OCI-LY7 (cell line): Measurements from ENCODE around the gene GRB10. TPM values are rescaled to one million over a fixed set of nuclear protein-coding genes. Genes with fewer than 3 reads are reported as not detected.

Experiments used
- BruUV-seq: library from RNA; stranded (reverse); fragments of 400-500 nt; replicated peaks from 2 replicates; lab custom pipeline; 2021; lab: Mats Ljungman, UMichigan
- CTCF ChIA-PET: fragments of 300-600 bp; sonication (Branson Sonifier 250); formaldehyde crosslinking; loops from one replicate; lab custom pipeline; 2022; ENCODE audit warnings: antibody characterized with exemption; ENCODE audit not compliant: unreplicated experiment; lab: Charles Lee
- POLR2A ChIA-PET: fragments of 300-600 bp; sonication (Branson Sonifier 250); formaldehyde crosslinking; loops from one replicate; lab custom pipeline; 2022; ENCODE audit warnings: antibody characterized with exemption; lab: Charles Lee
- DNase-seq: peaks from one replicate; pipeline ENCODE4 v3.0.0-alpha.2; 2015; ENCODE audit warnings: low spot score
- H2AFZ ChIP-seq: fragments of 200-600 bp; sonication (generic), shearing (Covaris generic); 2 replicates; pipeline ENCODE4 v1.6.1; 2014; ENCODE audit warnings: mild to moderate bottlenecking, antibody characterized with exemption, low read length, moderate library complexity
- H3K27ac ChIP-seq: fragments of 200-600 bp; sonication (generic); 2 replicates; pipeline ENCODE4 v1.5.1; 2014; ENCODE audit warnings: mixed run types, low read depth, mild to moderate bottlenecking, moderate library complexity, low read length, inconsistent platforms; ENCODE audit not compliant: poor library complexity, severe bottlenecking
- H3K36me3 ChIP-seq: fragments of 200-600 bp; sonication (generic); 2 replicates; pipeline ENCODE4 v1.6.1; 2014; ENCODE audit warnings: mild to moderate bottlenecking, antibody characterized with exemption, low read length, moderate library complexity, mixed read lengths; ENCODE audit not compliant: insufficient read depth
- H3K4me1 ChIP-seq: fragments of 200-600 bp; sonication (generic); 2 replicates; pipeline ENCODE4 v1.5.1; 2014; ENCODE audit warnings: mild to moderate bottlenecking, low read length; ENCODE audit not compliant: insufficient read depth, poor library complexity, severe bottlenecking
- H3K4me2 ChIP-seq: fragments of 200-600 bp; sonication (generic); 2 replicates; pipeline ENCODE4 v1.6.1; 2014; ENCODE audit warnings: mild to moderate bottlenecking, low read length
- H3K4me3 ChIP-seq: fragments of 200-600 bp; sonication (generic); 2 replicates; pipeline ENCODE4 v1.5.1; 2014; ENCODE audit warnings: mild to moderate bottlenecking, low read depth, low read length; ENCODE audit not compliant: poor library complexity, severe bottlenecking
- H3K79me2 ChIP-seq: fragments of 200-600 bp; sonication (generic); 2 replicates; pipeline ENCODE4 v1.6.1; 2016; ENCODE audit warnings: low read depth, mild to moderate bottlenecking, low read length, moderate library complexity, mixed read lengths; ENCODE audit not compliant: insufficient read depth
- H3K9me2 ChIP-seq: fragments of 200-600 bp; sonication (generic); 2 replicates; pipeline ENCODE4 v1.6.1; 2016; ENCODE audit warnings: mild to moderate bottlenecking, low read length, mixed read lengths; ENCODE audit not compliant: insufficient read depth
- H3K9me3 ChIP-seq: fragments of 200-600 bp; sonication (generic); 2 replicates; pipeline ENCODE4 v1.6.1; 2014; ENCODE audit warnings: mild to moderate bottlenecking, mixed run types, low read length, mixed read lengths
- H4K20me1 ChIP-seq: fragments of 200-600 bp; sonication (generic); 2 replicates; pipeline ENCODE4 v1.6.1; 2014; ENCODE audit warnings: mild to moderate bottlenecking, antibody characterized with exemption, low read length, moderate library complexity, mixed read lengths; ENCODE audit not compliant: insufficient read depth
- CTCF ChIP-seq: fragments of 200-600 bp; sonication (generic); conservative IDR thresholded peaks from 2 replicates; pipeline ENCODE4 v1.5.1; 2014; ENCODE audit warnings: mild to moderate bottlenecking, antibody characterized with exemption, low read length, moderate library complexity, mixed read lengths
- EZH2phosphoT487 ChIP-seq: fragments of 200-600 bp; sonication (generic); IDR thresholded peaks from 2 replicates; pipeline ENCODE4 v1.6.1; 2018; ENCODE audit warnings: low read depth, borderline replicate concordance, mild to moderate bottlenecking, mixed run types, antibody characterized with exemption, low read length, moderate library complexity, mixed read lengths
- intact Hi-C: fragments of 100-400 bp; cut with micrococcal nuclease; formaldehyde crosslinking; loops from one replicate; pipeline ENCODE4 v1.10.0; 2022; ENCODE audit not compliant: unreplicated experiment
- total RNA-seq, 2 experiments: library from RNA; depleted of rRNA in 1 of 2; stranded (reverse); fragments of >200 nt in 1 of 2; shearing (Covaris generic) in 1 of 2; gene quantifications; 2 replicates each; pipeline ENCODE4 v1.2.3, GENCODE V29; 2014 to 2022

The GRB10 gene
- total RNA-seq, 2 experiments from 2014 or later: not detected

- BruUV-seq: no TSS peak
- no peak overlapping the region for H2AFZ ChIP-seq
- no peaks in the 10 kb centered on the region for H3K9me2 ChIP-seq
- H3K4me2 ChIP-seq: no peak overlapping the region
- H3K4me1 ChIP-seq: no peaks in the 10 kb centered on the region
- CTCF ChIA-PET: no interaction called here
- no peaks in the 10 kb centered on the region for H3K79me2 ChIP-seq
- no peak overlapping the region for H3K27ac ChIP-seq
- POLR2A ChIA-PET: interaction anchor here (0.5 to 0.7 kb wide), 3 partner anchors 9 to 1397 kb away, joined by 3 to 4 read pairs (median 3); no protein-coding TSS in a partner anchor
- no peaks in the 10 kb centered on the region for H3K9me3 ChIP-seq
- intact Hi-C loops: no loop called here
- H3K4me3 ChIP-seq: no peak overlapping the region
- DNase-seq: no peak
- no peaks in the 10 kb centered on the region for H4K20me1 ChIP-seq
- TF ChIP-seq EZH2phosphoT487: no peak
- TF ChIP-seq CTCF: no peak
- no peaks in the 10 kb centered on the region for H3K36me3 ChIP-seq
Measured at GRCh38 chr7:50594136-50594535, 188.6 kb downstream of the GRB10 start.

- Histone ChIP-seq H3K4me3 (no peak overlapping the region), H3K9me3 (no peaks in the 10 kb centered on the region), H3K4me2 (no peak overlapping the region), H4K20me1 (no peaks in the 10 kb centered on the region), H3K4me1 (no peaks in the 10 kb centered on the region), H3K79me2 (no peaks in the 10 kb centered on the region), H3K9me2 (no peaks in the 10 kb centered on the region), H3K36me3 (no peaks in the 10 kb centered on the region), H2AFZ (no peak overlapping the region), H3K27ac (no peak overlapping the region)
- POLR2A ChIA-PET: interaction anchor here (0.8 kb wide), 1 partner anchor 15 kb away, joined by 3 read pairs; no protein-coding TSS in a partner anchor
- DNase-seq: no peak
- intact Hi-C loops: no loop called here
- CTCF ChIA-PET: no interaction called here
- TF ChIP-seq EZH2phosphoT487 (no peak), CTCF (no peak)
- BruUV-seq: no TSS peak
Measured at GRCh38 chr7:50592940-50593339, 189.8 kb downstream of the GRB10 start.

GRCh38 chr7:50591480-50592438 lies 190.9 kb downstream of the GRB10 start:
- no peak overlapping the region for H3K27ac ChIP-seq
- H3K9me3 ChIP-seq: no peaks in the 10 kb centered on the region
- H3K4me3 ChIP-seq: no peak overlapping the region
- H4K20me1 ChIP-seq: no peaks in the 10 kb centered on the region
- ChIA-PET CTCF (no interaction called here), POLR2A (no interaction called here)
- no TSS peak for BruUV-seq
- intact Hi-C loops: no loop called here
- H2AFZ ChIP-seq: no peak overlapping the region
- no peaks in the 10 kb centered on the region for H3K79me2 ChIP-seq
- H3K4me1 ChIP-seq: no peaks in the 10 kb centered on the region
- H3K36me3 ChIP-seq: no peaks in the 10 kb centered on the region
- no peak overlapping the region for H3K4me2 ChIP-seq
- DNase-seq: no peak
- TF ChIP-seq EZH2phosphoT487: no peak
- no peak for TF ChIP-seq CTCF
- H3K9me2 ChIP-seq: no peaks in the 10 kb centered on the region
